Upper lobe of right lung (tissue), 1 donor: ENCODE measurements around the gene CTBP2. TPM values are rescaled to one million over a fixed set of nuclear protein-coding genes. Genes with fewer than 3 reads are reported as not detected.

Source experiments
- ATAC-seq: fragments of 200-7000 bp; cut with Tn5 transposase; one replicate; pipeline ENCODE4 v1.9.1; 2020; ENCODE audit warnings: mild to moderate bottlenecking, moderate library complexity
- DNase-seq: peaks from one replicate; pipeline ENCODE4 v3.0.0-alpha.2; 2020
- H3K27ac ChIP-seq: fragments of 200-600 bp; one replicate; pipeline ENCODE4 v1.8.0; 2022
- H3K27me3 ChIP-seq: fragments of 200-600 bp; one replicate; pipeline ENCODE4 v1.8.0; 2022; ENCODE audit warnings: mild to moderate bottlenecking
- H3K36me3 ChIP-seq: fragments of 200-600 bp; one replicate; pipeline ENCODE4 v1.8.0; 2022
- H3K4me1 ChIP-seq: fragments of 200-600 bp; one replicate; pipeline ENCODE4 v1.8.0; 2022
- H3K4me3 ChIP-seq: fragments of 200-600 bp; one replicate; pipeline ENCODE4 v1.8.0; 2022; ENCODE audit warnings: mild to moderate bottlenecking
- H3K9me3 ChIP-seq: fragments of 200-600 bp; one replicate; pipeline ENCODE4 v1.8.0; 2022
- intact Hi-C: fragments of 100-400 bp; cut with DNase I; formaldehyde crosslinking; loops from one replicate; pipeline ENCODE4 v1.11.0; 2022
- total RNA-seq: library from RNA; stranded (reverse); fragmentation: NEBNext Ultra II Directional; extraction: Animal tissue kit (Norgen Biotek cat#: 25700); gene quantifications from one replicate; pipeline ENCODE4 v1.2.1, GENCODE V29; 2021
- TF ChIP-seq, protein P1 (sequence below): fragments of 200-600 bp; IDR thresholded peaks from one replicate; pipeline ENCODE4 v1.8.0; 2022; ENCODE audit warnings: antibody characterized with exemption
- donor health status: DM: no; HTN: yes; CAD: no; lungs with severe emphysema.

The CTBP2 gene
- total RNA-seq, 1 donor from 2014 or later = 66.7 TPM

DNA sequence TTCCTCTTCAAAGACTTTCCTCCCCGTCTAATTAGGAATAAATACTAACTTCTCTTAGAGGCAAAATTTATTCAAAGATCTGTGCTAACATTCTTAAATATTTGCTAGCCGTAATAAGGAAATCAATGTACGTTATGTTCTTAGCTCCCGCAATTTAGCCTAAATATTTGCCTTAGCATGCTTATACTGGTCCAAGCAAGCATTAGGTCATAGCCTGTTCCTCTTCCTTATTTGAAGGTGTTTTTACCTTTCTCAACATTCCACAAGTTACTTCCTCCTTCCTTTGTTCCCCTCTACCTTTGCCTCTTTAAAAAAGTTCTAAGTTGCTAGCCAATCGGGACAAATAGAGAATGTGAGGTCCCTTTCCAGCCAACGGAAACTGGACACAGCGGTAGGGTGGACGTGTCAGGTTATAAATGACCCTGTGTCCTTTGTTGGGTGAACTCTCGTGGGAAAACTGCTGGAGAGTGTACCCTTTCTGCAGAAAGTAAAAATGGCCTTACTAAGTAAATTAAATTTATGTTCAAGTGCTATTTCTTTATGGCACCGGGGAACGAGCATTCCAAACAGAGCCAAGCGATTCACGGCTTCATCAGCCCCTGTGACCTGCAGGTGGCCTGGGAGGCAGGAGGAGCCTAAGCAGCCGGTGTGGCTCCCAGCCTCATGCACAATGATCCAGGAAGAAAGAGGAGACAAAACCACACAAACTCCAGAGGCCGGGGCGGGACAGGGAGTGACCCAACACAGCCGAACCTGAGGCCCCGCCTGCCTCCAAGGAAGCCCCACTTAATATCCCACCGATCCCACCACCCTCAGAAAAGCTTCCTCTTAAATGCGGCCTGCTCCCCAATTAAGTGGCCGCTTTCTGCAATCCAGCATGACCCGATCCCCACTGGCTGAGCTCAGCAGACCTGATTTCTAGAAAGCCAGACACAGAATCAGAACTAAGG lies 151.4 kb downstream of the CTBP2 start:
- TF ChIP-seq, protein P1, sequence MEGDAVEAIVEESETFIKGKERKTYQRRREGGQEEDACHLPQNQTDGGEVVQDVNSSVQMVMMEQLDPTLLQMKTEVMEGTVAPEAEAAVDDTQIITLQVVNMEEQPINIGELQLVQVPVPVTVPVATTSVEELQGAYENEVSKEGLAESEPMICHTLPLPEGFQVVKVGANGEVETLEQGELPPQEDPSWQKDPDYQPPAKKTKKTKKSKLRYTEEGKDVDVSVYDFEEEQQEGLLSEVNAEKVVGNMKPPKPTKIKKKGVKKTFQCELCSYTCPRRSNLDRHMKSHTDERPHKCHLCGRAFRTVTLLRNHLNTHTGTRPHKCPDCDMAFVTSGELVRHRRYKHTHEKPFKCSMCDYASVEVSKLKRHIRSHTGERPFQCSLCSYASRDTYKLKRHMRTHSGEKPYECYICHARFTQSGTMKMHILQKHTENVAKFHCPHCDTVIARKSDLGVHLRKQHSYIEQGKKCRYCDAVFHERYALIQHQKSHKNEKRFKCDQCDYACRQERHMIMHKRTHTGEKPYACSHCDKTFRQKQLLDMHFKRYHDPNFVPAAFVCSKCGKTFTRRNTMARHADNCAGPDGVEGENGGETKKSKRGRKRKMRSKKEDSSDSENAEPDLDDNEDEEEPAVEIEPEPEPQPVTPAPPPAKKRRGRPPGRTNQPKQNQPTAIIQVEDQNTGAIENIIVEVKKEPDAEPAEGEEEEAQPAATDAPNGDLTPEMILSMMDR = no peak
- H3K27me3 ChIP-seq = no peaks in the 10 kb centered on the region
- H3K4me1 ChIP-seq = peaks cover 5% of the 10 kb centered on the region
- intact Hi-C loops = no loop called here
- H3K9me3 ChIP-seq = no peaks in the 10 kb centered on the region
- H3K27ac ChIP-seq = no peak overlapping the region
- H3K4me3 ChIP-seq = no peak overlapping the region
- ATAC-seq = no peak
- H3K36me3 ChIP-seq = peaks cover 11% of the 10 kb centered on the region
- peak; percentile 64 for DNase-seq

DNA sequence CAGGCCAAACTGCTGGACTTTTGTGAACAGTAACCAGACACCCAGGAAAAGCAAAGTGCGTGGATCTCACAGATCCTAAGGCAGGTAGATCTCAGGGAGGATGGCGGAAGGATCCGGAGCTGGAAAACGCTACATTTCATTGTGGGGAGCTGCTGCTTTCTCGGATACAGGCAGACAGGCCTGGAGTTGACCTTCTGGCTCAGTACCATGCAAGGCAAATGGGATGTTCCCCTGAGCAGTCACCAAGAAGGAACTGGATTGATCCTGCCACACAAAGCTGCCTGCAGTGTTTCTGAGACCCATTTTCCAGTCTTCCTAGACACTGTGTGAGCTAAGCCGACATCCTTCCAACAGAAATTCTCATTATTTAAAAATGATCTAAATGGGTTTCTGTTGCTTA lies 152.9 kb downstream of the CTBP2 start:
- no peaks in the 10 kb centered on the region for H3K27me3 ChIP-seq
- H3K27ac ChIP-seq = no peak overlapping the region
- no peaks in the 10 kb centered on the region for H3K9me3 ChIP-seq
- DNase-seq (no peak), ATAC-seq (no peak)
- H3K36me3 ChIP-seq = peaks cover 18% of the 10 kb centered on the region
- TF ChIP-seq, protein P1 = no peak
- H3K4me3 ChIP-seq = no peak overlapping the region
- intact Hi-C loops = no loop called here
- H3K4me1 ChIP-seq = peaks cover 5% of the 10 kb centered on the region

DNA sequence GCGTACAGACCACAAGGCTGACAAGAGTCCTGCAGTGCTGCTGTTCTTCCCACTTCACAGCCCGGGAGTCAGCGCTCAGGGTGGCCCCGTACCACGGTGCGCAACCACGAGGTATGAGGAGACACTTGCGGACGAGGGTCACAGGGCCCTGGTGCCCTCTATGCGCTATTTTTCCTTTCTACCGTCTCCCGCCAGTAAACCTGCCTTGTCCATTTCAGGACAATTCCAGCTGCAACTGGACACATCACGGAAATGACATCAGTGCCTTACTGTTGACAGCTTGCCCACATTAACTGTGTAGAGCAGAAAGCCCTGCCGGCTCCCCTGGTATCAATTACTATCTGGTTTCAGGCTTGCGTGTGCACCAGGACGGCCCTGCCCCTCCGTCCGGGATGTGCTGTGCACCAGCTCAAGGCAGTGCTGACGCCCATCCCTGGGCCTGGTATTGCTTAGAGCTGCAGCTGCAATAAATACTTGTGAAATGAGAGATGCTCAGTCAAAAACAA lies 153.4 kb downstream of the CTBP2 start:
- TF ChIP-seq, protein P1 = no peak
- H3K36me3 ChIP-seq = peaks cover 22% of the 10 kb centered on the region
- H3K4me3 ChIP-seq = no peak overlapping the region
- no peaks in the 10 kb centered on the region for H3K9me3 ChIP-seq
- H3K4me1 ChIP-seq = peaks cover 5% of the 10 kb centered on the region
- no peak overlapping the region for H3K27ac ChIP-seq
- ATAC-seq (no peak), DNase-seq (peak; percentile 40)
- H3K27me3 ChIP-seq = no peaks in the 10 kb centered on the region
- intact Hi-C loops = no loop called here

DNA sequence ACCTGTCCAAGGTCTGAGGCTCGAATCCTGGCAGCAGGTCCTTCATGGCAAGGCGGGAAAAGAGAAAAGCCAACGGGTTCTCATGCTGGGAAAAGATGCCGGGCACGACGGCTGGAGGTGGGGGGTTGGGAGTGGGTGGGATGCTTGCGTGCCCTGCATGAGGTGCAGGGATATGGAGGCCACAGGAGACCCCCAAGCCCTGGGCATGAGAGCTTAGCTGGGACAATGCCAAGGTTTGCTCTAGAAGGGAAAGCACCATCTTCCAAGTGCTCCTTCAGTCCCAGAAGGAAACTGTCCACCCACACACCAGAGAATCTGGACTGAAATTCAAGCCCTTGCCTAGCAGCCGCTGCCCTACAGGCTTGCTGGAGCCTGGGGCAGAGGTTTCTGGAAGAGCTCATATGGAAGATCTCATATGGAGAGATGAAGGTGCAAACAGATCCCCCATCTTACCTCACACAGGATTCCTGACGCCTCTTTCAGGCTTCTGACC lies 154.1 kb downstream of the CTBP2 start:
- DNase-seq = no peak
- H3K9me3 ChIP-seq = no peaks in the 10 kb centered on the region
- TF ChIP-seq, protein P1 = no peak
- H3K36me3 ChIP-seq = peaks cover 22% of the 10 kb centered on the region
- intact Hi-C loops = no loop called here
- no peak for ATAC-seq
- no peaks in the 10 kb centered on the region for H3K27me3 ChIP-seq
- H3K4me3 ChIP-seq = no peak overlapping the region
- H3K4me1 ChIP-seq = peaks cover 5% of the 10 kb centered on the region
- H3K27ac ChIP-seq = no peak overlapping the region

DNA sequence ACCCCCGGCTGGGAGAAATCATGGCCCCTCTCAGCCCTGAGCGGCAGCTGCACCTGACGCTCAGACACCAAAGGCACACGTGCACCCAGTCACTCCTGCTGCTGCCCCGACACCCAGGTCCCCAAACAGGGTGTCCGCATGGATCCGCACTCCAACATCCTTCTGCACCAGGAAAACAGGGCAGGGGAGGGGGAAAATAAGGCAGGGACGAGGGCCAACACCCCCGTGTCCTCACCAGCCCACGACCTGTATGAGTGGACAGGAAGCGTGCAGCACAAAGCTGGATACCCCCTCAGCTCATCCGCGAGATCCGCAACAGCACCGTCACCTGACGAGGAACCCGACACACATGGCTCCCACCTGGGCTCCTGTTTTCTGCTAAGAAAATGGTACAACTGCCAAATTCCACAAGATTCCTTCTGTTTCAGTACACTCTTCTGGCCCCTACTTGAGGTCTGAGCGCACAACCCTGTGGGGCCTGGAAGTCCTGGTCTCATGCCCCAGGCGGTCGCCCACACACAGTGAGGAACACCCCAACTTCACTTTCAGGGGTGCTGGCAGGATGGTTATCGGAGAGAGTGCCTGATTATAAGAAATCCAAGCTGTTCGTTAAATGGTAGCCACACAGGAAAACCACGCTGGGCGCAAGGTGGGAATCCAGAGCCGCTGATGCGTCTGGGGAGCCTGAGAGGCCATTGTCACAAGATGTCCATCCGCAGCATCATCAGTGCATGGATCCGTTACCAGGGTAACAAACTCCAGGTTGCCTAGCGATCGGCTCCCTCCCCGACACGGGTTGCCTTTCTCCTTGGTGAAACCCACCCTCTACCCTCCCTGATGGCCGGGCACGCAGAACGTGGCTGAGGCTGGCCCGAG lies 154.8 kb downstream of the CTBP2 start:
- TF ChIP-seq, protein P1 = no peak
- intact Hi-C loops = no loop called here
- Histone ChIP-seq H3K4me1 (peaks cover 11% of the 10 kb centered on the region), H3K27me3 (no peaks in the 10 kb centered on the region), H3K36me3 (peaks cover 22% of the 10 kb centered on the region), H3K9me3 (no peaks in the 10 kb centered on the region), H3K27ac (no peak overlapping the region), H3K4me3 (no peak overlapping the region)
- no peak for ATAC-seq
- peak; percentile 49 for DNase-seq
